Breast epithelium (tissue), 3 donors: ENCODE measurements around the gene FBRS.

Source experiments
- CTCF ChIP-seq, 3 donors: fragments of 450-650 bp; IDR thresholded peaks; one replicate each; pipeline ENCODE4 v1.5.1; 2016 to 2017; ENCODE audit warnings: antibody characterized with exemption in 3 of 3, mild to moderate bottlenecking in 3 of 3, moderate library complexity in 3 of 3
- POLR2A ChIP-seq: fragments of 450-650 bp; IDR thresholded peaks from one replicate; pipeline ENCODE4 v1.6.1; 2016; ENCODE audit warnings: antibody characterized with exemption, mild to moderate bottlenecking, moderate library complexity
- POLR2AphosphoS5 ChIP-seq, 3 donors: sonication (generic); formaldehyde crosslinking; IDR thresholded peaks; one replicate each; pipeline ENCODE4 v1.6.1; 2017; ENCODE audit warnings: antibody characterized with exemption in 3 of 3

GRCh38 chr16:30703971-30704370, 45.7 kb downstream of the FBRS start:
- TF ChIP-seq POLR2A, result no peak
- TF ChIP-seq CTCF (IDR thresholded peaks at IDR 0.05), result no peak
- no peak for TF ChIP-seq POLR2AphosphoS5 (IDR thresholded peaks at IDR 0.05)
